ENCODE data around the gene CACNA1I. TPM values are rescaled to one million over a fixed set of nuclear protein-coding genes. Genes with fewer than 3 reads are reported as not detected.

The CACNA1I gene
- total and polyA plus RNA-seq, 2 experiments from 2014 or later, result 0.42 to 2.4 TPM

- Histone ChIP-seq H2AFZ (peak overlapping the region; percentile 69), H3K27ac (ENCODE audit: low read depth) (no peak overlapping the region), H3K79me2 (replicated peaks; ENCODE audit: insufficient read depth) (no peaks in the 10 kb centered on the region), H4K20me1 (replicated peaks; ENCODE audit: insufficient read depth) (no peaks in the 10 kb centered on the region), H3K4me3 (no peak overlapping the region), H3K4me1 (ENCODE audit: insufficient read depth) (peaks cover 4% of the 10 kb centered on the region; the same call in 1 of the 2 replicates), H3K9me2 (ENCODE audit: insufficient read depth) (peaks cover 8% of the 10 kb centered on the region; the same call in 1 of the 2 replicates), H3K36me3 (ENCODE audit: insufficient read depth) (no peaks in the 10 kb centered on the region), H3F3A (replicated peaks; ENCODE audit: low read depth) (no peaks in the 10 kb centered on the region), H3K27me3 (ENCODE audit: insufficient read depth) (no peaks in the 10 kb centered on the region), H3K4me2 (peak overlapping the region; percentile 69)
- ATAC-seq, result peak; percentile 79
- H3K27ac Mint-ChIP-seq, result no peak overlapping the region; the same call in 1 of the 2 replicates
- H3K4me3 Mint-ChIP-seq, result no peak overlapping the region
- no peaks in the 10 kb centered on the region; the same call in 2 of the 3 replicates for H3K36me3 Mint-ChIP-seq (ENCODE audit: low read depth)
- no peaks in the 10 kb centered on the region; the same call in 2 of the 3 replicates for H3K9me3 Mint-ChIP-seq
- TF ChIP-seq REST (IDR thresholded peaks at IDR 0.05; ENCODE audit: unreplicated experiment) (no peak), CREB1 (CRISPR knock-in tag; IDR thresholded peaks at IDR 0.05; ENCODE audit: low read depth) (no peak), POLR2AphosphoS5 (IDR thresholded peaks at IDR 0.05; ENCODE audit: low read depth) (no peak), STAT1 (IDR thresholded peaks at IDR 0.05; ENCODE audit: unreplicated experiment) (no peak), EZH2phosphoT487 (IDR thresholded peaks at IDR 0.05; ENCODE audit: unreplicated experiment) (no peak), ETS1 (IDR thresholded peaks at IDR 0.05) (no peak), ZNF114 (CRISPR knock-in tag; IDR thresholded peaks at IDR 0.05) (no peak), NANOG (IDR thresholded peaks at IDR 0.05; ENCODE audit: borderline replicate concordance) (no peak), CTCF (conservative IDR thresholded peaks at IDR 0.05; ENCODE audit: low read depth in 2 of 2) (no peak), ZNF462 (CRISPR knock-in tag; IDR thresholded peaks at IDR 0.05) (no peak), ZNF331 (CRISPR knock-in tag; IDR thresholded peaks at IDR 0.05; ENCODE audit: low read depth) (no peak), JUNB (IDR thresholded peaks at IDR 0.05; ENCODE audit: unreplicated experiment) (no peak), EZH2 (IDR thresholded peaks at IDR 0.05; ENCODE audit: low read depth, unreplicated experiment) (no peak)
- H3K27me3 Mint-ChIP-seq (ENCODE audit: insufficient read depth, low read depth, poor library complexity), result peaks cover 5% of the 10 kb centered on the region
- DNase-seq (ENCODE audit: low spot score), result peak; percentile 27
- peaks cover 11% of the 10 kb centered on the region for H3K4me1 Mint-ChIP-seq
Observed at GRCh38 chr22:39580006-39580441, 9.5 kb downstream of the CACNA1I start.

Data from GM23338 (cell line).